HG03097 (cell line): ENCODE results near the gene ARHGEF19.
"Not testable (repeated sequence)": the region's sequence is repeated elsewhere in the genome, so short reads cannot be mapped to it uniquely, and the experiment has no call there.

Source experiments
- ATAC-seq: cut with Tn5 transposase; IDR thresholded peaks from one replicate; pipeline ENCODE4 v1.9.1; 2021; ENCODE audit not compliant: unreplicated experiment, low FRiP score

The ARHGEF19 gene

DNA sequence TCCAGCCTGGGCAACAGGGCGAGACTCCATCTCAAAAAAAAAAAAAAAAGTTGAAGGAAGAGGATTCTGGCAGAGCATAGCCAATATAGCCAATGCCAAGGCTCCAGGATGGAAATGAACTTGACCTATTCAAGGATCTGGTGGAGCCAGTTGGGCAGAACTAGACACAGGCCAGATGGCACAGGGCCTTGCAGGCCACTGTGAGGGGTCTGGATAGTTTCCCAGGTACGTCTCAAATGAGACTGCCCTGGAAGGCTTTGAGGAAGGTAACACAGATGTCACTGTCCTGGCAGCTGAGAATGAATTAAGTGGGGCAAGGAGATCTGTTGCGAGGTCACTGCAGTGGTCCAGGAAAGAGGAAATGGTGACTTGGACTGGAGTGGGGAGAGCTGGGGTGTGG, 12.0 kb upstream of the ARHGEF19 start:
- no peak for ATAC-seq

DNA sequence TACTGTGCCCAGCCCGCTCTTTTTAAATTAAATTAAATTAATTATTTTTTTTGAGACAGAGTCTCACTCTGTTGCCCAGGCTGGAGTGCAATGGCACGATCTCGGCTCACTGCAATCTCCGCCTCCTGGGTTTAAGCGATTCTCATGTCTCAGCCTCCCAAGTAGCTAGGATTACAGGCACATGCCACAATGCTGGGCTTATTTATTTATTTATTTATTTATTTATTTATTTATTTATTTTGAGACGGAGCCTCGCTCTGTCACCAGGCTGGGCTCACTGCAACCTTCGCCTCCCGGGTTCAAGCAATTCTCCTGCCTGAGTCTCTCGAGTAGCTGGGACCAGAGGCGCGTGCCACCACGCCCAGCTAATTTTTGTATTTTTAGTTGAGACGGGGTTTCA, 10.3 kb upstream of the ARHGEF19 start:
- ATAC-seq = not testable (repeated sequence)

DNA sequence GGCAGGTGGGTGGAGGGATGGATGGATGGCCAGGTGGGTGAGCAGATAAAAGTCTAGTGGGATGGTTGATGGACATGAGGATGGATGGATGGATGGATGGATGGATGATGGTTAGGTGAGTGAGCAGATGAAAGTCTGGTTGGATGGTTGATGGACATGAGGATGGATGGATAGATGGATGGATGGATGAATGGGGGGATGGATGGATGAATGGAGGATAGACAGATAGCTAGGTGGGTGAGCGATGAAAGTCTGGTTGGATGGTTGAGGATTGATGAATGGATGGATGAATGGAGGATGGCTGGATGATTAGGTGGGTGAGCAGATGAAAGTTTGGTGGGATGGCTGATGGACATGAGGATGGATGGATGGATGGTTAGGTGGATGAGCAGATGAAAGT, 9.0 kb upstream of the ARHGEF19 start:
- no peak for ATAC-seq

DNA sequence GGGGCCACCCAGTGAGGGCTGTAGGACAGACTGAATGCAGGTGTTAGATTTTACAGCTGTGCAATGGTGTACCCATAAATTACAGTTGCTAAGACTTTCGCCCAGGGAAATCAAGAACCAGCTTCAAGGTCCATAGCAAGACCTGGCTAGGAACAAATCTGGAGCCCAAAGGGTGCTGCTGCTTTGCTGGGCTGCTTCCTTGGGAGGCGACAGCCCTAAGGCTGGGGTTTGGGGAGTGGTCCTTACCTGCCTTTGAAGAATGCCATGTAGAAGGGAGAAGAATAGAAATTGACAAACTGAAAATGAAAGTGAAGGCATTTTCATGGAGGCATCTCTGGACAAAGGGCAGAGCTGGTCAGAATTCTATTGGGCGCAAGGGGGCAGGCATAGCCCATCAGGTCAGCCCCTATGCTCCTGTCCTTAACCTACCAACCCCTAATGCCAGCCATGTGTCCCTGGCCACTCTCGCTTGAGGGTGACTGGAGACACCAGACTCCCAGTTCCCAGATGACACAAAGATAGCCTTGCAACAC, 7.6 kb upstream of the ARHGEF19 start:
- no peak for ATAC-seq

DNA sequence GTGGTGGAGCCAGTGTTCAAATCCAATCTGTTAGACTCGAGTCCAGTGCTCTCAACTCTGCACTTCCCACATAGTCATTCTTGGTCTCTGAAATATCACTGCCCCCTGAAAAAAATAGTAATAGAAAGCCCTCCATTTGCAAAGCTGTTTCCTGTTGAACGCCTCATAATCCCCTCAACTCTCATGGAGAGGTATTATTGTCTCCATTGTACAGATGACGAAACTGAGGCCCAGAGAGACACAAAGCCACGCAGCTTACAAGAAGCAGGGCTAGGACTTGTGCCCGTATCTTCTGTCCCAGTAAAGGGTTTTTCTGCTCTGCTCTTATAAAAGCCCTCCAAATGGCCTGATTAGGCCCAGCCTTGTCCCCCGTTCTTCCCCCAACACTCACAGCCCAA, 6.2 kb upstream of the ARHGEF19 start:
- no peak for ATAC-seq

- ATAC-seq = no peak
Measured at GRCh38 chr1:16218014-16218673, 5.7 kb upstream of the ARHGEF19 start.

DNA sequence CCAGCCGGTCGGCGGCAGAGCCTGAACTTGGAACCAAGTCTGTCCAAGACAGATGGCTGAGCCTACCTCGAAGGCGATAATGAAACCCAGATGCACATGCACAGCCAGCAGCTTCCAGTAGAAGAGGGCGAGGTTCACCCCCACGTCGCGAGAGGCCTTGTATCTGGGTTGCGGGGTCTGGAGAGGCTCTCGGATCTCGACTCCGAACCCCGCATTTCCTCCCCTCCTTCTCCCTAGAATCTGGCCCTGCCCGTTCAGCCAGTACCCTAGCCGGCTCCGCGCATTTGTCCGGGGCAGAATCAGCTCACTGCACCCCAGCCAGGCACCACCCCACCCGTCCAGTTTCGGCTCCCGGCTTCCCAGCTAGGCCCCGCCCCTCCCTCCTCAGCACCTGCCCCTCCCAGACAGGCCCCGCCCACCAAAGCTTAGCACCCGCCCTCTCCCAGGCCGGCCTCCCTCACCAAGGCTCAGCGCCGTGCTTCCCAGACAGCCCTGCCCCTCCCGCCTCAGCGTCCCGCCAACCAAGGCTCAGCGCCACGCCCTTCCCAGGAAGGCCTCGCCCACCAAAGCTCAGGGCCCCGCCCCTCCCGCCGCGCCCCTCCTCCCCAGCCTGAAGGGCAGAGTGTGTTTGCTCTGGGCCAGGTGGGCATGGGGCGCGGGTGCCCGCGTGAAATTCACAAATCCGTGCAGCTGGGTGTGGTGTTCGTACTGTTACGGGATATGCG, 4.8 kb upstream of the ARHGEF19 start:
- peak; percentile 81 for ATAC-seq

GRCh38 chr1:16215882-16216753, 3.7 kb upstream of the ARHGEF19 start:
- no peak for ATAC-seq

DNA sequence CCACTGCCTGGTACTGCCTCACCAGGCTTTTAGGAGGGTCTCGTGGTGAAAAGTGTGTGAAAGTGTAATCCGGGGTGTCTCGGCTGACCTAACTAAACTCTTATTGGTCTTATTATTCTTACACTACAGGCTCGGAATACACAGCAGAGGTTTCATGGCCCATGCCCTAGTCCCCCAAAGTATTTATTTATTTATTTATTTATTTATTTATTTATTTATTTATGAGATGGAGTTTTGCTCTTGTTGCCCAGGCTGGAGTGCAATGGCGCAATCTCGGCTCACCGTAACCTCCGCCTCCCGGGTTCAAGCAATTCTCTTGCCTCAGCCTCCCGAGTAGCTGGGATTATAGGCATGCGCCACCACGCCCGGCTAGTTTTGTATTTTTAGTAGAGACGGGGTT, 2.8 kb upstream of the ARHGEF19 start:
- not testable (repeated sequence) for ATAC-seq

- not testable (repeated sequence) for ATAC-seq
Measured at GRCh38 chr1:16213544-16213943, 1.1 kb upstream of the ARHGEF19 start.

- ATAC-seq = no peak
Measured at GRCh38 chr1:16213013-16213412, 561 bp upstream of the ARHGEF19 start.

DNA sequence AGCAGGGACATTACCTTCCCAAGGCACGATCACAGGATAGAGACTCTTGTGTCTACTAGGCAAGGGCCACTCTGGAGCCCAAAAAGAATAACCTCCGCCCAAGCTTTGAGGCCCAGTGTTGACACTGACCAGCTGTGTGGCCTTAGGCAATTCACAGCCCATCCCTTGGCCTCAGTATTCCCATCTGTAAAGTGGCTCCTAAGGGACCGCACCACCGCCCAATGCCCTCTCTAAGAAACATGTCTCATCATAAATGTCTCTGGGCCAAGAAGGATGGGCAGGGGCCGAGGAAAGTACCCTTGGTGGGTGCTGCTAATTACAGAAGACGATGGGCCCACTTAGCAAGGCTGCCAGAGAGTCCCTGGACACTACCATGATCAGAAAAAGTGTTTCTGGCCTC, 628 bp downstream of the ARHGEF19 start:
- ATAC-seq = no peak

DNA sequence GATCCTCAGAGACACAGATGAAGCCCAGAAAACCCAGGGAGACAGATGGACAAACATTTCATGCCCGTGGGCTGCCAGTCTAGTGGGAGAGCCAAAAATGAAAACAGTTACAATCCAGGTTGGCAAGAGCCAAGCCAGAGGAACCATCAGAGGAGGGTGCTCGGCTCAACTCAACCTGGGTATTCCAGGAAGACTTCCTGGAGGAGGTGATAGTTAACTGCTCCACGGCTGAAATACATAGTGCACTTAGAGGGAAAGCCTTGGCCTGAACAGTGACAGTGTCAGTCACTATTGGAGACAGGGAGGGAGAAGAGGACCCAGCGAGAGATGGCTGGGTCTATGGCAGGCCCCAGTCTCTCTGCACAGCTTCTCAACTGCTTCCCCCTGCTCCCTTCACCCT, 1.9 kb downstream of the ARHGEF19 start:
- ATAC-seq = no peak

DNA sequence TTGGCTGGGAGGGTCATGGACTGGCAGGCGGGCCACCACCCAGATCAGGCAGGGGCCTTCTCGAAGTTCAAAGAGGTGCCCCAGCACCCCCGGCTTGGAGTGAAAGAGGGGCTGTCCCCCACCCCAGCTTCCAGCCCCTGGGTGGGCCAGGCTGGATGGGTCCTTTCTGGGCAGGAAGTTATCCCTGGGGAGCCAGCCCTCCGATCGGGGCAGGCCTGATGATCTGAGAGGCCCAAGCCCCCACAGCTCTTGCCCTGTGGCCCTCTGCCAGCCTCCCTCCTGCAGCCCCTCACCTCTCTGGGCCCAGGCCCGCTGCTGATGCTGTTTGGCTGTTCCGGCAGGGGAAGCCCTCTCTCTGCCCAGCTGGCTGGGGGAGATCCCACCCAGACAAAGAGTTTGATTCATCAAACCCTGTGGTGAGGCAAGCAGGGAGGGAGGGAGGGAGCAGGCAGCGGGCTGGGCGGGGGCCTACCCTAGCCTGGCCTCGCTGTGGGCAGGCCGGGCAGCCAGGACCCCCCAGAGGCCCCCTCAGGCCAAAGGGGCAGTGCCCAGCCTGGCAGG, 2.5 kb downstream of the ARHGEF19 start:
- no peak for ATAC-seq

- ATAC-seq = no peak
Measured at GRCh38 chr1:16209132-16209846, 3.2 kb downstream of the ARHGEF19 start.

GRCh38 chr1:16208270-16208987, 4.0 kb downstream of the ARHGEF19 start:
- ATAC-seq = no peak

GRCh38 chr1:16207318-16208269, 4.9 kb downstream of the ARHGEF19 start:
- no peak for ATAC-seq

DNA sequence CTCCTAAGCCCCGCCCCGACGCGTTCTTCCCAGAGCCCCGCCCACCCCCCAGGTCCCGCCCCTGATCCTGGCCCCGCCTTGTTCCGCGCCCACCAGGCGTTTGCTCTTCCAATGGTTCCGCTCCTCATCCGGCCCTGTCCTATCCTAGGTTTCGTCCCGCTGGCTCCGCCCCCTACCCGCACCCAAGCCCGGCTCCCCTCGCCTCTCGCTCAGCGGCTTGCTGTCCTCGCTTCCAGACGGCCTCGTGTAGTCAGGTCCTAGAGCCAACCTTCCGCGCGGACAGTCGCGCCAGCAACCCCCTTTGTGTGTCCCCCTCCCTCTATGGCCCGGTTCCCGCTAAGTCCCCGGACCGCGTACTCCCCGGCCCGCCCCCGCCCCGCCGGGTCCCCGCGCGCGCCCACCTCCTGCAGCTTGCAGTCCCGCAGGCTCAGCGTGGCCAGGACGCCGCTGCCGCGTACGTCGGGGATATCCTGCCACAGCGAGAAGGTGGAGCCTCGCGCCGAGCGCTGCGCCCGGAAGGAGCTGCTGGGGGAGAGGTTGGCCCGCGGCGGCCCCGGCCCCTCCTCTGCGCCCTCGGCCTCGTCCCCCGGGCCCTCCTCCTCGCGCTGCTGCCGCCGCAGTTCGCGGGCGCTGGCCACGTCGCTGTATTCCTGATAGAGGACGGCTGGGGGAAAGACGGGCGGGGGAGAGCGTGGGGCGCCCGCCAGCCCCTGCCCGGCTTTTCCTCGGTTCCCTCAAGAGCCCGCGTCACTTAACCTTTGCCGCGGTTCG, 5.7 kb downstream of the ARHGEF19 start:
- peak; percentile 66 for ATAC-seq
